ENCODE measurements around the gene CDKN1B.
A peak's percentile ranks its signal among the peaks of the same experiment; 100 is the strongest.

The CDKN1B gene

DNA sequence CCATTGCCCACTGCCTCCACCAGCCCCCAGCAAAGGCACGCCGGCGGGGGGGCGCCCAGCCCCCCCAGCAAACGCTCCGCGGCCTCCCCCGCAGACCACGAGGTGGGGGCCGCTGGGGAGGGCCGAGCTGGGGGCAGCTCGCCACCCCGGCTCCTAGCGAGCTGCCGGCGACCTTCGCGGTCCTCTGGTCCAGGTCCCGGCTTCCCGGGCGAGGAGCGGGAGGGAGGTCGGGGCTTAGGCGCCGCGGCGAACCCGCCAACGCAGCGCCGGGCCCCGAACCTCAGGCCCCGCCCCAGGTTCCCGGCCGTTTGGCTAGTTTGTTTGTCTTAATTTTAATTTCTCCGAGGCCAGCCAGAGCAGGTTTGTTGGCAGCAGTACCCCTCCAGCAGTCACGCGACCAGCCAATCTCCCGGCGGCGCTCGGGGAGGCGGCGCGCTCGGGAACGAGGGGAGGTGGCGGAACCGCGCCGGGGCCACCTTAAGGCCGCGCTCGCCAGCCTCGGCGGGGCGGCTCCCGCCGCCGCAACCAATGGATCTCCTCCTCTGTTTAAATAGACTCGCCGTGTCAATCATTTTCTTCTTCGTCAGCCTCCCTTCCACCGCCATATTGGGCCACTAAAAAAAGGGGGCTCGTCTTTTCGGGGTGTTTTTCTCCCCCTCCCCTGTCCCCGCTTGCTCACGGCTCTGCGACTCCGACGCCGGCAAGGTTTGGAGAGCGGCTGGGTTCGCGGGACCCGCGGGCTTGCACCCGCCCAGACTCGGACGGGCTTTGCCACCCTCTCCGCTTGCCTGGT is at the start of gene CDKN1B:
Gene CDKN1B, plus strand, starts transcription at position 576 of the 793 bp plus-strand sequence. CDS start 472 bp downstream, outside the sequence.
- peak; percentile 83 to 85 for DNase-seq

GRCh38 chr12:12668005-12668404 is 49.2 kb upstream of the CDKN1B start:
- DNase-seq: no peak

- no peak for DNase-seq
Observed at GRCh38 chr12:12669020-12669419, 48.1 kb upstream of the CDKN1B start.

DNA sequence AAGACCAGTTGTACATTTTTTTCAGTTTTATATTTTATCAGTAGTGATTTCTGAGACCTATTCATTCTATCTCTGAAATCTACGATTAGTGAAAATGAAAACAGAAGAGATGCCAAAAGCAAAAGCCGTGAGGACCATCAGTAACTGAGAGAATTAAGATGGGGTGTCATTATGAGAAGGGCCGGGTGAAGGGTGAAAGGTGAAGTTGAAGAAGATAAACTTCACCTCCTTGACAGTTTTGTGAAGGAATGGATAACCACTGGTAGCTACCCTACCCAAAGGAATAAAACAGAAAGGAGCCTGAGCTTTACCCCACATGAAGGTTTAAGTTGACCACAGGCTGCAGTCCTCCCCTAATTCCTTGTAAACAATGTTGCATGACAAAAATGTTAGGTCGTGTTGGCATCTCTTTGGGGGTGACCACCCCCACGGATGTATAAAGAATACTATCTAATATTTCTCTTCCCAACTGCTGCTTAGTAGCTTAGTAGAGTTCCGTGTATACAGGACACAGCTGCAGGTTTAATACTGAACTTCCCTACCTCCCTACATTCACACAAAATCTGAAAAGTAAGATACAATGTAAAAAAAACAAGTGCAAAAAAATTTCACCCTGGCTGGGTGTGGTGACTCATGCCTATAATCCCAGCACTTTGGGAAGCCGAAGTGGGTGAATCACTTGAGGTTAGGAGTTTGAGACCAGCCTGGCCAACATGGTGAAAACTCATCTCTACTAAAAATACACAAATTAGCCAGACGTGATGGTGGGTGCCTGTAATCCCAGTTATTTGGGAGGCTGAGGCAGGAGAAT is 45.1 kb upstream of the CDKN1B start:
- no peak for DNase-seq

DNA sequence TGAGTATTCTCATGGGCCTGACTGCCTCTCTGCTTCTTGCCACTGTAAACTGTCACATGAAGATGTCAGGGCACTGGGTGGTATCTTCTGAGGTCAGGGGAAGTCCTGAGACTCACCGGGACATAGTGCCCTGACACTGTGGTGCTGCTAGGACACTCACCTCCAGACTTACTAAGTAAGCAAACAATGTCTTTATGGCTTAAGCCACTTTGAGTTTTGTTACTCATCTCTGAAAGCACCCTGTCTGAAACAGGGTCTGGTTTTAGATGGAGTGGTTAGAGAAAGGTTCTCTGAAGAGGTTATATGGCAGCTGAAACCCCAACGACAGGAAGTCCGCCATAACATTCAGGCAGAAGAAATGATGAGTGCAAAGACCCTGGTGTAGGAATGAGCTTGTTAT is 43.9 kb upstream of the CDKN1B start:
- no peak for DNase-seq

- no peak for DNase-seq
Observed at GRCh38 chr12:12676605-12677004, 40.6 kb upstream of the CDKN1B start.

DNA sequence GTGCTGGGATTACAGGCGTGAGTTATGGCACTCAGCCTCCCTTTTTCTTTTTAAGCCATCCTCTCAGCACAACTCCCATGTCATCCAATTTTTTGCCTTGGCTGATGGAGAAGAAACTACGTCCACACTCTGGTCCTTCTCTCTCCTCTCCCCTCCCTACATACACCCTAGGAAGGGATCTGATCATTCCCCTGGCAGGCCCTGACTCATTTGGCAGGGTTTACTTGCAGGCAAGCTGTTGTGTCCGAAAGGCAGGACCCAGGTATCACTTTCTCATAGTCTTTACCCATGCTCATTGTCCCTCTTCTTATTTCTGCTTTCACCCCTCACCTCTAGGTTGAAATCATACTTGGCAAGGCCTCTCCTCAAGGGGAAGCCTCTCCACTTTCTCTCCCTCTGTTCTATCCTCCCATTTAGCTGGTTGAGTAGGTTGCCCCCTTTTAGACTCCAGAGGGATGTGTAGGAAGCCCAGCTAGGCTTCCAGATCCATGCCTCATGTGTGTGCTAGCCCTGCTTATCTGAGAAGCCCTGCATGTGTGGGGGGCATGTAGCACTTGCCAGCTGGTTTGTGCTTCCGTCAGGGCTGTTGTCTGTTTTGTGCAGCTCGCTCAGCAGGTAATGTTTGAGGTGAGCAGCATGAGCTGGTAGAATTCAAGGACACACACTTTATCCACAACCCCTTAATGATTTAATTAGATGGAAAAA is 36.0 kb upstream of the CDKN1B start:
- DNase-seq: no peak

- no peak for DNase-seq
Observed at GRCh38 chr12:12682284-12682683, 34.9 kb upstream of the CDKN1B start.

DNA sequence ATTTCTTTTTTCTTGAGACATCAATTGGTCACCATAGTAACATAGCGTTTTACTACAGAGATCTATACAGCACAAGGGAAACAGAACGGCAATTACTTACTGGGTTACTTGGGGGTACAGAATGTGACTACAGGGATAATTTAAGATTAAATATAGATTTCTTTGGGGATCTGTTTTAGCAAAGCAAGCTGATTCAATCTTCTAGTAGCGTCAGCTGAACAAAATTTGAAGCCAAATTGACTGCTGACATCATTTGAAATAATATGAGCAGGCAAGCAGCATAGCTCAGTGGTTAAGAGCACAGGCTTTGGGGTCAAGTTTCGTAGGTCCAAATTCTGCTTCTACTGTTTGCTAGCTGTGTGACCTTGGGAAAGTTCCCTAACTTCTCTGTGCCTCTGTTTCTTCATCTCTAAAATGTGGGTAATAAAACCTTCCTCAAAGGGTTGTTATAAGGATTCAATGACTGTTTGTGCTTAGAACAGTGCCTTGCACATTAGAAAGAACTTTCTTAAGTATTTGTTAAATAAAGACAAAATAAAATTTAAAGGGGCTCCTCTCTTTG is 34.0 kb upstream of the CDKN1B start:
- DNase-seq: no peak

DNA sequence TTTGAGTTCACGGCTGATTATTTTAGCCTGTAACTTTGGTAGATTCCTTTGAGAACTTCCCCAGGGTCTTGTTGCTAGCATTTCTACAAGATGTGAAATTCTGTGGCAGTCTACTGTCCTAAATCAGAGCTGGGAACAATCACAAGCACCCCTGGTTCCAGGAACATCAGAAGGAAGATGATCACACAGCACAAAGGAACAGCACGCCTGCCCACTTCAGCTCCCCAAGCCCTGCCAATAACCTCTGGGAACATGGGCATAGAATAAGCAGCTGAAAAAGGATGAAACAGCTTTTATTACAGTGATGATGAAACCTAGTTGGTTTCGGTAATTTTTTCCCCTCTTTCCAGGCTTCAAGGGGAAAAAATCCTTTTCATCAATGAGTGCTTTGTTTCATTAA is 33.4 kb upstream of the CDKN1B start:
- DNase-seq: no peak

GRCh38 chr12:12684375-12685106 is 32.6 kb upstream of the CDKN1B start:
- DNase-seq: peak in 1 of 2 donors; percentile 18

GRCh38 chr12:12685305-12685704 is 31.9 kb upstream of the CDKN1B start:
- DNase-seq: no peak

- DNase-seq: no peak
Observed at GRCh38 chr12:12686472-12686871, 30.7 kb upstream of the CDKN1B start.

DNA sequence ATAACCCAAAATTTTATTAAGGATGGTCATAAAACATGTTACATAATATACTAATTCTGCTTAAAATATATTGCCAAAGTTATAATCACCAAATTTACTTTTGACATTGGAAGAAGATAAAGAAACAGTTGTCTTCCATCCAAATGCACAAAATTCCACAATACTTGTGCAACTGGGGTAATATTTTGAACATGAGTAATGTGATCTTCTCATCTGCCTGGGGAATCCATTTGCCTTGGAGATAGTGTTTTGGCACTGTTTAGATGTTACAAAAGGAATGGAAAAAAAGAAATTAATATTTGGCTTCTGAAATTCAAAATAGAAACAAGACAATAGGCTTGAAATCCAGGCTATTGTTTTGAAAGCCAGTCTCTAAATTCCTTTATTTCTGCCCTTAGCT is 30.2 kb upstream of the CDKN1B start:
- DNase-seq: no peak

DNA sequence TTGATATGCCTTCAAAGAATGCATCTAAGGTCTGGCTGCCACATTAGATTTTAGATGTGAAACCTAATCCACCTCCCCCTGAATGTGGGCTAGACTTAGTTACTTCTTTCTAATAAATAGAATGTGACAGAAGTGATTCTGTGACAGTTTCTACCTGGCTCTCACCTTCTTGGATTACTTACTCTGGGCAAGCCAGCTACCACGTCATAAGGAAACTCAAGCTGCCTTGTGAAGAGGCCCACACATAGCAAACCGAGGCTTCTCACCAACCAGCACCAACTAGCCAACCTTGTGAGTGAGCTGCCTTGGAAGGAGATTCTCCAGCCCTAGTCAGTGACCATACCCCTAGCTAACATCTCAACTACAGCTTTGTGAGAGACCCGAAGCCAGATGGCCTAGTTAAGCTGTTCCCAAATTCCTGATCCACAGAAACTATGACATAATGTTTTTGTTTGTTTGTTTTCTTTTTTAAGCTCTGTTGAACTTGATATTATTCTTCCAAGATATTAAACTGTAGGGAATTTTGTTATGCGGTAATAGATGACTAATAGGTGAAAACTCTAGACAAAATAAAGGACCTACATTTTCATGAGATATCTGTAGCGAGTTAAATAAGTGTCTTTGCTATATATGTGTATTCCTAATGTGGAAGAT is 27.4 kb upstream of the CDKN1B start:
- no peak for DNase-seq

GRCh38 chr12:12691549-12691948 is 25.6 kb upstream of the CDKN1B start:
- no peak for DNase-seq

DNA sequence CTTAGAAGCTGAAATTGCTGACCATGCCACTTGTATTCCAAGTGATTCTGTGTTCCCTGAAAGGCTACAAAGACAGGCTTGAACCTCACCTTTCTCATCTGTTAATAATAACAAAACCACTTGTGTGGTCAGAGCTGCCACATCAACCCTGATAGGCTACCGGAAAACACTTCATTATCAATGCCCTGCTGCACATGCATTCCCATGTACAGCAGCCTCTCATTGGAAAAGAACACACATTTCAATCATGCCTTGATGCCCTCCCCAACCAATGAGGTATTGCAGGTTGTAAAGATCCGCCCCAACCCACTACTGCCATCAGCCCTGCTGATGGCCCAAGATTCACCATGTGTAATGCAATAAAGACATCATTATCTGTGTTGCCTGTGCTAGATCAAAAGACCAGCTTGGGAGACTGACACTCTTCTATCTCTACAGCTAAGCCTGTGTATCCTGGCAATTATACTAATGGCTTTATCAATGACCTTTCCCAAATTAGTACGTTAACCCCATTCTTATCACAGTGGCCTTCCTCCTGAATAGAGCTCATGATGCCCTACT is 24.0 kb upstream of the CDKN1B start:
- DNase-seq: no peak

DNA sequence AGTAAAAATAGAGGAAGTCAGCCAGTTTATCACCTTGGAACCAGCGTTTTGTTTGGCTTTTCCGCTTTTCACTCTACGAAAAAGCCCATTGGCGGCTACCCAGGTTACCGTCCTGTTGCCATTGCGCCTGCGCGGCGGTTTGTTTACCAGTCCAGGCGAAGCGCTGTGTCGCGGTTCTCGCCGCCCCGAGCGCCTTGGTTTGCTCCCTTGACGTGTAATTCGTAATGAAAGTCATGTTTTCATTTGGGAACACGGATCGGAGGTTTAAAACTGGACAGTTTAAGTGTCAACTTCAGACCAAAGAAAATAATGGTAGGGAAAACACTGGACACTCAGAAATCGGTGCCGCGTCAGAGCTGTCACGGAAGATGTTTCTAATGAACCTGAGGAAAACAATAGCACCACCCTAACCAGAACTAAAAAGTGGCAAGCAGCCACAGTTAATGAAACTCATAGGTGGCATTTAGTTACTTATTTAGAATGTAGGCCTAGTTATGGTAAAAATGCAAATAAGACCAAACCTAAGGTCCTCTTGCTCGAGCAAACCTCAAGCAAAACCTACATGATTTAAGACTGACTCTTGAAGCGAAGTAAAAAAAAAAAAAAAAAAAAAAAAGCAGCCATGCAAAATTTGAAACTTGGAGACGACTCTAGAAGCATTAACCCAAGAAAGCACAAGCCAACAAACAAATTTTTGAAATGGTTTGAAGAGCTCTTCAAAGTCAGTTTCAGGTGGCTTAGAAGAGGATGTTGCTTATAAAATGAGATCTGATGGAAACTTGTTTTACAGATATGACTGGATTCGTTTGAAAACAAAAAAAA is 20.4 kb upstream of the CDKN1B start:
- DNase-seq: peak; percentile 88 to 90

GRCh38 chr12:12699345-12699744 is 17.8 kb upstream of the CDKN1B start:
- DNase-seq: no peak

- DNase-seq: no peak
Observed at GRCh38 chr12:12700254-12700653, 16.9 kb upstream of the CDKN1B start.

DNA sequence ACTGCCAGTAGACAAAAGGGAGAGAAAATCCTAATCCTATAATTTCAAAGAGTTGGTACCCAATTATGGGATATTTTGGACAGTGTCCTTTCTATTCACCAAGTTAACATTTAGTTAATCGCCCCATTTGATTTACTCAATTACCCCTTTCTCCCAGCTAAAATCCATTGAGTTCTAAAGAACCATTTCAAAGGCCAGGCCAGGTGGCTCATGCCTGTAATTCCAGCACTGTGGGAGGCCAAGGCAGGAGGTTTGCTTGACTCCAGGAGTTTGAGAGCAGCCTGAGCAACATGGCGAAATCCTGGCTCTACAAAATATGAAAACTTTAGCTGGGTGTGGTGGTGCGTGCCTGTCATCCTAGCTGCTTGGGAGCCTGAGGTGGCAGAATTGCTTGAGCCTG is 15.7 kb upstream of the CDKN1B start:
- DNase-seq: no peak

Measured in stimulated activated CD4-positive, alpha-beta T cell treated with anti-CD3 and anti-CD28 coated beads, Interleukin-2, amount 100 ng/mL, for 24 hours (primary cell).